GM18502 (cell line): ENCODE measurements around the gene FHIT.
"Not testable (repeated sequence)": the region's sequence is repeated elsewhere in the genome, so short reads cannot be mapped to it uniquely, and the experiment has no call there.

Experiments used
- ATAC-seq: cut with Tn5 transposase; IDR thresholded peaks from one replicate; pipeline ENCODE4 v1.9.1; 2021; ENCODE audit warnings: mild to moderate bottlenecking; ENCODE audit not compliant: unreplicated experiment, poor library complexity

FHIT gene

GRCh38 chr3:60954048-60954447 is 297.2 kb downstream of the FHIT start:
- ATAC-seq: no peak

GRCh38 chr3:60953351-60953750 is 297.9 kb downstream of the FHIT start:
- ATAC-seq: no peak

- ATAC-seq: no peak
Observed at GRCh38 chr3:60952055-60952454, 299.2 kb downstream of the FHIT start.

- ATAC-seq: no peak
Observed at GRCh38 chr3:60949146-60949545, 302.1 kb downstream of the FHIT start.

GRCh38 chr3:60948488-60948887 is 302.8 kb downstream of the FHIT start:
- ATAC-seq: no peak

GRCh38 chr3:60935709-60936108 is 315.5 kb downstream of the FHIT start:
- no peak for ATAC-seq

GRCh38 chr3:60933824-60934223 is 317.4 kb downstream of the FHIT start:
- ATAC-seq: no peak

- no peak for ATAC-seq
Observed at GRCh38 chr3:60932643-60933042, 318.6 kb downstream of the FHIT start.

GRCh38 chr3:60932170-60932569 is 319.1 kb downstream of the FHIT start:
- no peak for ATAC-seq

GRCh38 chr3:60931452-60931851 is 319.8 kb downstream of the FHIT start:
- peak; percentile 83 for ATAC-seq

- ATAC-seq: no peak
Observed at GRCh38 chr3:60920519-60920918, 330.7 kb downstream of the FHIT start.

- ATAC-seq: no peak
Observed at GRCh38 chr3:60919296-60919695, 332.0 kb downstream of the FHIT start.

- no peak for ATAC-seq
Observed at GRCh38 chr3:60917141-60917540, 334.1 kb downstream of the FHIT start.

GRCh38 chr3:60916546-60916945 is 334.7 kb downstream of the FHIT start:
- no peak for ATAC-seq

GRCh38 chr3:60913474-60913873 is 337.8 kb downstream of the FHIT start:
- ATAC-seq: no peak

- ATAC-seq: no peak
Observed at GRCh38 chr3:60912876-60913275, 338.4 kb downstream of the FHIT start.

GRCh38 chr3:60912142-60912541 is 339.1 kb downstream of the FHIT start:
- no peak for ATAC-seq

- ATAC-seq: no peak
Observed at GRCh38 chr3:60909526-60909925, 341.7 kb downstream of the FHIT start.

GRCh38 chr3:60906283-60906682 is 345.0 kb downstream of the FHIT start:
- ATAC-seq: no peak

GRCh38 chr3:60898321-60898720 is 352.9 kb downstream of the FHIT start:
- ATAC-seq: no peak

GRCh38 chr3:60893946-60894345 is 357.3 kb downstream of the FHIT start:
- no peak for ATAC-seq

GRCh38 chr3:60890226-60890625 is 361.0 kb downstream of the FHIT start:
- no peak for ATAC-seq

- not testable (repeated sequence) for ATAC-seq
Observed at GRCh38 chr3:60888952-60889351, 362.3 kb downstream of the FHIT start.
